MM.1S (cell line): ENCODE measurements around the gene MMS22L.

Experiments
- EZH2 ChIP-seq: fragments of 300-600 bp; sonication (generic); optimal IDR thresholded peaks from 2 replicates; pipeline ENCODE3; 2017; ENCODE audit warnings: low read depth, mild to moderate bottlenecking, antibody characterized with exemption, low read length, mixed read lengths
- EZH2phosphoT487 ChIP-seq: fragments of 300-600 bp; sonication (generic); IDR thresholded peaks from 2 replicates; pipeline ENCODE4 v1.6.1; 2018; ENCODE audit warnings: antibody characterized with exemption, low read length
- TF ChIP-seq, protein P1 (sequence below): fragments of 300-600 bp; sonication (generic); IDR thresholded peaks from 2 replicates; pipeline ENCODE4 v1.5.1; 2016; ENCODE audit warnings: antibody characterized with exemption, low read length, mixed read lengths

GRCh38 chr6:97207383-97207782 lies 75.6 kb downstream of the MMS22L start:
- TF ChIP-seq, protein P1, sequence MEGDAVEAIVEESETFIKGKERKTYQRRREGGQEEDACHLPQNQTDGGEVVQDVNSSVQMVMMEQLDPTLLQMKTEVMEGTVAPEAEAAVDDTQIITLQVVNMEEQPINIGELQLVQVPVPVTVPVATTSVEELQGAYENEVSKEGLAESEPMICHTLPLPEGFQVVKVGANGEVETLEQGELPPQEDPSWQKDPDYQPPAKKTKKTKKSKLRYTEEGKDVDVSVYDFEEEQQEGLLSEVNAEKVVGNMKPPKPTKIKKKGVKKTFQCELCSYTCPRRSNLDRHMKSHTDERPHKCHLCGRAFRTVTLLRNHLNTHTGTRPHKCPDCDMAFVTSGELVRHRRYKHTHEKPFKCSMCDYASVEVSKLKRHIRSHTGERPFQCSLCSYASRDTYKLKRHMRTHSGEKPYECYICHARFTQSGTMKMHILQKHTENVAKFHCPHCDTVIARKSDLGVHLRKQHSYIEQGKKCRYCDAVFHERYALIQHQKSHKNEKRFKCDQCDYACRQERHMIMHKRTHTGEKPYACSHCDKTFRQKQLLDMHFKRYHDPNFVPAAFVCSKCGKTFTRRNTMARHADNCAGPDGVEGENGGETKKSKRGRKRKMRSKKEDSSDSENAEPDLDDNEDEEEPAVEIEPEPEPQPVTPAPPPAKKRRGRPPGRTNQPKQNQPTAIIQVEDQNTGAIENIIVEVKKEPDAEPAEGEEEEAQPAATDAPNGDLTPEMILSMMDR = no peak
- no peak for TF ChIP-seq EZH2phosphoT487
- TF ChIP-seq EZH2 = no peak
